GM19397 (cell line): ENCODE measurements around the gene OTOA.
"Not testable (repeated sequence)": the region's sequence is repeated elsewhere in the genome, so short reads cannot be mapped to it uniquely, and the experiment has no call there.

Source experiments
- ATAC-seq: cut with Tn5 transposase; IDR thresholded peaks from one replicate; pipeline ENCODE4 v1.9.1; 2021; ENCODE audit warnings: mild to moderate bottlenecking, moderate library complexity; ENCODE audit not compliant: unreplicated experiment

Gene OTOA

GRCh38 chr16:21663889-21664647, at the start of gene OTOA:
Gene OTOA (plus strand): TSS chr16:21663968. CDS start chr16:21678515, 14,547 bp downstream.
- no peak for ATAC-seq

GRCh38 chr16:21614896-21615295, 48.9 kb upstream of the OTOA start:
- ATAC-seq: no peak

GRCh38 chr16:21617607-21618006, 46.2 kb upstream of the OTOA start:
- ATAC-seq: no peak

- ATAC-seq: no peak
Observed at GRCh38 chr16:21618281-21618680, 45.5 kb upstream of the OTOA start.

GRCh38 chr16:21619765-21620425, 43.9 kb upstream of the OTOA start:
- ATAC-seq: no peak

- ATAC-seq: no peak
Observed at GRCh38 chr16:21620592-21620991, 43.2 kb upstream of the OTOA start.

GRCh38 chr16:21622545-21622944, 41.2 kb upstream of the OTOA start:
- ATAC-seq: no peak

- ATAC-seq: no peak
Observed at GRCh38 chr16:21625026-21625425, 38.7 kb upstream of the OTOA start.

- ATAC-seq: no peak
Observed at GRCh38 chr16:21626659-21627277, 37.0 kb upstream of the OTOA start.

- ATAC-seq: no peak
Observed at GRCh38 chr16:21628121-21628726, 35.5 kb upstream of the OTOA start.

- no peak for ATAC-seq
Observed at GRCh38 chr16:21628772-21629171, 35.0 kb upstream of the OTOA start.

- ATAC-seq: not testable (repeated sequence)
Observed at GRCh38 chr16:21629616-21630539, 33.9 kb upstream of the OTOA start.

GRCh38 chr16:21630866-21631265, 32.9 kb upstream of the OTOA start:
- not testable (repeated sequence) for ATAC-seq

- ATAC-seq: not testable (repeated sequence)
Observed at GRCh38 chr16:21631376-21631775, 32.4 kb upstream of the OTOA start.

GRCh38 chr16:21631951-21632575, 31.7 kb upstream of the OTOA start:
- ATAC-seq: not testable (repeated sequence)

GRCh38 chr16:21634216-21634615, 29.6 kb upstream of the OTOA start:
- ATAC-seq: no peak

- not testable (repeated sequence) for ATAC-seq
Observed at GRCh38 chr16:21635694-21636093, 28.1 kb upstream of the OTOA start.

GRCh38 chr16:21637032-21637968, 26.5 kb upstream of the OTOA start:
- no peak for ATAC-seq

- no peak for ATAC-seq
Observed at GRCh38 chr16:21638573-21638975, 25.2 kb upstream of the OTOA start.
